ENCODE results near the gene IL23R. TPM values are rescaled to one million over a fixed set of nuclear protein-coding genes. Genes with fewer than 3 reads are reported as not detected.

The IL23R gene
- total and polyA plus RNA-seq, 2 of the 8 experiments (the other 6 are each of a cell fraction or from before 2014, with no cell fraction given), result not detected

DNA sequence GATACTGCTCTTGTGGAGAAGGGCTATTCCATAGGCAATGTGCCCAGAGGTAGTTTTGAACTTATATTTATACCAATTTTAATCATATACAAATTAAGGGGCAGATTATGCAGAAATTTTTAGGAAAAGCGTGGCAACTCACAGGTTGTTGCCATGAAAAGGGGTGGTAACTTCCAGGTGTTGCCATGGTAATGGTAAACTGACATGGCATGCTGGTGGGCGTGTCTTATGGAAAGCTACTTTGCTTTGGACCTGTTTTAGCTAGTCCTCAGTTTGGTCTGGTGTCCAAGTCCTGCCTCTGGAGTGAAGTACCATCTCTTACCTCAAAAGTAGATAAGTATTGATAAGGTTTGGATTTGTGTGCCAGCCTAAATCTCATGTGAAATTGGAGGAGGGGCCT is 7.9 kb upstream of the IL23R start:
- no peak overlapping the region for H2BK20ac ChIP-seq (ENCODE audit: low read length)
- no peak overlapping the region for H3K4me3 ChIP-seq (ENCODE audit: extremely low read depth in 1 of 4, insufficient read depth in 2 of 4, low read depth in 3 of 4, low read length in 4 of 4)
- no peak overlapping the region for H3K18ac ChIP-seq (ENCODE audit: extremely low read depth, low read length)
- H3K23me2 ChIP-seq (ENCODE audit: low read depth, low read length), result no peaks in the 10 kb centered on the region; the same call in 1 of the 2 replicates
- H3K23ac ChIP-seq (ENCODE audit: insufficient read length), result no peak overlapping the region
- no peak overlapping the region for H3K14ac ChIP-seq (ENCODE audit: insufficient read length)
- ChIA-PET CTCF (ENCODE audit: partially characterized antibody) (interaction anchor here (0.6 to 0.9 kb wide), 3 partner anchors 10 to 357 kb away, joined by 3 read pairs; no protein-coding TSS in a partner anchor), POLR2A (ENCODE audit: partially characterized antibody) (interaction anchor here (0.6 kb wide), 1 partner anchor 233 kb away, joined by 3 read pairs; no protein-coding TSS in a partner anchor)
- FAIRE-seq (no peak), DNase-seq (ENCODE audit: low read depth in 1 of 2, low spot score in 2 of 2) (no peak)
- WGBS, 2 experiments (ENCODE audit: extremely low coverage in 1 of 2, insufficient coverage in 1 of 2, insufficient read length in 1 of 2, insufficient replicate concordance in 2 of 2, low coverage in 1 of 2, low lambda C conversion rate in 2 of 2, missing lambda C conversion rate in 1 of 2), result 75% methylated on average over 2 of the region's 2 CpGs; no CpG with 5 or more reads in 1 of the 2 experiments
- no peak overlapping the region for H2BK120ac ChIP-seq (replicated peaks; ENCODE audit: low read depth, low read length)
- no peaks in the 10 kb centered on the region for H3K9me3 ChIP-seq (ENCODE audit: insufficient read depth in 2 of 2, low read depth in 1 of 2, low read length in 1 of 2)
- no peak overlapping the region for H3K4me2 ChIP-seq (ENCODE audit: insufficient read depth in 1 of 2, low read depth in 2 of 2, low read length in 2 of 2)
- no peaks in the 10 kb centered on the region for H3K79me1 ChIP-seq (ENCODE audit: low read depth, low read length)
- no peaks in the 10 kb centered on the region for H3K27me3 ChIP-seq (replicated peaks in 1 of 4; ENCODE audit: control insufficient read depth in 3 of 4, extremely low read depth in 1 of 4, insufficient read depth in 3 of 4, low read length in 3 of 4)
- no peak overlapping the region for H2BK12ac ChIP-seq (ENCODE audit: low read depth, low read length)
- H2BK15ac ChIP-seq (ENCODE audit: low read length), result no peak overlapping the region
- no peaks in the 10 kb centered on the region for H3K79me2 ChIP-seq (ENCODE audit: control insufficient read depth in 1 of 2, insufficient read depth in 2 of 2, low read length in 2 of 2)
- no peaks in the 10 kb centered on the region for H4K20me1 ChIP-seq (replicated peaks in 1 of 2; ENCODE audit: control insufficient read depth in 1 of 2, insufficient read depth in 2 of 2, low read length in 2 of 2)
- no peaks in the 10 kb centered on the region for H3K4me1 ChIP-seq (replicated peaks in 1 of 4; ENCODE audit: control insufficient read depth in 3 of 4, insufficient read depth in 4 of 4, low read length in 3 of 4)
- no peak overlapping the region for H2AK5ac ChIP-seq (ENCODE audit: low read depth, low read length)
- no peaks in the 10 kb centered on the region for H3K36me3 ChIP-seq (ENCODE audit: control insufficient read depth in 2 of 4, insufficient read depth in 4 of 4, low read length in 3 of 4)
- H2AFZ ChIP-seq (ENCODE audit: low read length), result no peak overlapping the region
- no peak overlapping the region for H2BK5ac ChIP-seq (ENCODE audit: low read depth, low read length)
- H4K5ac ChIP-seq (ENCODE audit: insufficient read length, low read depth, low read length), result no peak overlapping the region
- H4K91ac ChIP-seq (replicated peaks; ENCODE audit: insufficient read length, low read length), result no peak overlapping the region
- H3K4ac ChIP-seq (replicated peaks; ENCODE audit: insufficient read length, low read depth, low read length), result no peak overlapping the region
- H4K8ac ChIP-seq (ENCODE audit: extremely low read depth, insufficient read depth, low read length), result no peak overlapping the region
- no peak overlapping the region for H3K27ac ChIP-seq (ENCODE audit: low read depth, low read length)
- H3K9ac ChIP-seq (replicated peaks in 1 of 4; ENCODE audit: extremely low read depth in 1 of 4, low read depth in 3 of 4, low read length in 3 of 4), result no peak overlapping the region
- H3K56ac ChIP-seq (replicated peaks; ENCODE audit: insufficient read length, low read depth, low read length), result no peak overlapping the region
- TF ChIP-seq TBP (IDR thresholded peaks at IDR 0.05; ENCODE audit: low read depth, low read length) (no peak), POLR2AphosphoS5 (IDR thresholded peaks at IDR 0.05; ENCODE audit: low read depth, low read length) (no peak), CEBPB (IDR thresholded peaks at IDR 0.05; ENCODE audit: low read depth, low read length) (no peak), JUN (IDR thresholded peaks at IDR 0.05; ENCODE audit: low read depth, low read length) (no peak), MAFK (IDR thresholded peaks at IDR 0.05; ENCODE audit: low read depth, low read length) (no peak), KDM4A (IDR thresholded peaks at IDR 0.05; ENCODE audit: low read depth, low read length, severe bottlenecking) (no peak), EGR1 (IDR thresholded peaks at IDR 0.05; ENCODE audit: borderline replicate concordance, low read depth, low read length) (no peak), SP1 (IDR thresholded peaks at IDR 0.05; ENCODE audit: low read depth, low read length) (no peak), NRF1 (IDR thresholded peaks at IDR 0.05; ENCODE audit: low read depth, low read length) (no peak), RBBP5 (IDR thresholded peaks at IDR 0.05; ENCODE audit: borderline replicate concordance, low read depth, low read length) (no peak), CBX8 (IDR thresholded peaks at IDR 0.05; ENCODE audit: borderline replicate concordance, low read depth, low read length) (no peak), RAD21 (IDR thresholded peaks at IDR 0.05 in 1 of 2, conservative IDR thresholded peaks at IDR 0.05 in 1 of 2; ENCODE audit: low read depth in 2 of 2, low read length in 2 of 2) (no peak)
- TF ChIP-seq, protein P1, sequence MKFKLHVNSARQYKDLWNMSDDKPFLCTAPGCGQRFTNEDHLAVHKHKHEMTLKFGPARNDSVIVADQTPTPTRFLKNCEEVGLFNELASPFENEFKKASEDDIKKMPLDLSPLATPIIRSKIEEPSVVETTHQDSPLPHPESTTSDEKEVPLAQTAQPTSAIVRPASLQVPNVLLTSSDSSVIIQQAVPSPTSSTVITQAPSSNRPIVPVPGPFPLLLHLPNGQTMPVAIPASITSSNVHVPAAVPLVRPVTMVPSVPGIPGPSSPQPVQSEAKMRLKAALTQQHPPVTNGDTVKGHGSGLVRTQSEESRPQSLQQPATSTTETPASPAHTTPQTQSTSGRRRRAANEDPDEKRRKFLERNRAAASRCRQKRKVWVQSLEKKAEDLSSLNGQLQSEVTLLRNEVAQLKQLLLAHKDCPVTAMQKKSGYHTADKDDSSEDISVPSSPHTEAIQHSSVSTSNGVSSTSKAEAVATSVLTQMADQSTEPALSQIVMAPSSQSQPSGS (IDR thresholded peaks at IDR 0.05; ENCODE audit: low read length), result no peak

Measured in H1 (cell line).